Uterus (tissue), 4 donors: ENCODE data around the gene AGT. TPM values are rescaled to one million over a fixed set of nuclear protein-coding genes. Genes with fewer than 3 reads are reported as not detected.

Source experiments
- DNase-seq, 2 donors: peaks; one replicate each; pipeline ENCODE4 v3.0.0-alpha.2; 2019 to 2020
- H3K27ac ChIP-seq, 2 donors: fragments of 200-600 bp; sonication (generic); 1 replicate in 1 of 2; 2 replicates in 1 of 2; pipeline ENCODE4 v1.5.1; 2016 to 2018
- H3K27me3 ChIP-seq, 2 donors: fragments of 200-600 bp; sonication (generic); one replicate each; pipeline ENCODE4 v1.5.1; 2018 to 2019; ENCODE audit warnings: control low read depth in 1 of 2
- H3K36me3 ChIP-seq, 2 donors: fragments of 200-600 bp; sonication (generic); one replicate each; pipeline ENCODE4 v1.5.1; 2019; ENCODE audit warnings: control low read depth in 1 of 2
- H3K4me1 ChIP-seq, 2 donors: fragments of 200-600 bp; sonication (generic); one replicate each; pipeline ENCODE4 v1.5.1; 2018 to 2019; ENCODE audit warnings: control low read depth in 1 of 2
- H3K4me3 ChIP-seq, 2 donors: fragments of 200-600 bp; sonication (generic); 1 replicate in 1 of 2; 2 replicates in 1 of 2; pipeline ENCODE4 v1.5.1; 2018 to 2019; ENCODE audit warnings: mild to moderate bottlenecking in 1 of 2
- H3K9me3 ChIP-seq, 2 donors: fragments of 200-600 bp; sonication (generic); one replicate each; pipeline ENCODE4 v1.5.1; 2019; ENCODE audit warnings: control low read depth in 1 of 2
- CTCF ChIP-seq, 4 experiments: fragments of 200-600 bp in 2 of 4; fragments of 450-650 bp in 2 of 4; sonication (generic) in 2 of 4; IDR thresholded peaks; one replicate each; pipeline ENCODE4 v1.5.1; 2016 to 2019; ENCODE audit warnings: antibody characterized with exemption in 4 of 4, mild to moderate bottlenecking in 2 of 4, moderate library complexity in 1 of 4
- POLR2A ChIP-seq, 2 donors: fragments of 450-650 bp; IDR thresholded peaks; one replicate each; pipeline ENCODE4 v1.6.1; 2016; ENCODE audit warnings: antibody characterized with exemption in 2 of 2, mild to moderate bottlenecking in 1 of 2, moderate library complexity in 1 of 2
- intact Hi-C: fragments of 100-400 bp; cut with DNase I; formaldehyde crosslinking; loops from one replicate; pipeline ENCODE4 v1.15.1; 2023; ENCODE audit warnings: low total_unique reads
- total RNA-seq, 4 donors: library from RNA; depleted of rRNA in 3 of 4; stranded (reverse); fragments of >200 nt in 3 of 4; gene quantifications; one replicate each; pipeline versions ENCODE4 v1.1.0 to v1.2.4, GENCODE V29; 2014 to 2023
- donor health status: DM: yes; HTN: yes; CAD: no.

The AGT gene
- total RNA-seq, 4 donors from 2014 or later: 0.77 to 7.6 (median 2.5) TPM

- intact Hi-C loops: no loop called here
- Histone ChIP-seq H3K36me3 (no peaks in the 10 kb centered on the region), H3K27ac (no peak overlapping the region), H3K4me1 (no peaks in the 10 kb centered on the region), H3K4me3 (no peak overlapping the region), H3K9me3 (no peaks in the 10 kb centered on the region), H3K27me3 (no peaks in the 10 kb centered on the region)
- TF ChIP-seq POLR2A (IDR thresholded peaks at IDR 0.05) (no peak), CTCF (IDR thresholded peaks at IDR 0.05) (no peak)
- DNase-seq: no peak
Observed at GRCh38 chr1:230758709-230759368, 44.9 kb upstream of the AGT start.

GRCh38 chr1:230757856-230758708 lies 44.2 kb upstream of the AGT start:
- Histone ChIP-seq H3K27me3 (no peaks in the 10 kb centered on the region), H3K4me3 (no peak overlapping the region), H3K36me3 (no peaks in the 10 kb centered on the region), H3K27ac (no peak overlapping the region), H3K4me1 (no peaks in the 10 kb centered on the region), H3K9me3 (no peaks in the 10 kb centered on the region)
- intact Hi-C loops: no loop called here
- DNase-seq: no peak
- TF ChIP-seq CTCF (IDR thresholded peaks at IDR 0.05): no peak
- TF ChIP-seq POLR2A (IDR thresholded peaks at IDR 0.05): no peak

- no peak overlapping the region for H3K4me3 ChIP-seq
- no peaks in the 10 kb centered on the region for H3K27me3 ChIP-seq
- no peaks in the 10 kb centered on the region for H3K4me1 ChIP-seq
- DNase-seq: no peak
- H3K27ac ChIP-seq: no peak overlapping the region
- TF ChIP-seq POLR2A (IDR thresholded peaks at IDR 0.05) (no peak), CTCF (IDR thresholded peaks at IDR 0.05) (no peak)
- no peaks in the 10 kb centered on the region for H3K36me3 ChIP-seq
- H3K9me3 ChIP-seq: no peaks in the 10 kb centered on the region
- intact Hi-C loops: no loop called here
Observed at GRCh38 chr1:230754796-230755195, 40.9 kb upstream of the AGT start.

GRCh38 chr1:230753586-230754251 lies 39.8 kb upstream of the AGT start:
- no peaks in the 10 kb centered on the region for H3K9me3 ChIP-seq
- H3K27ac ChIP-seq: peak overlapping the region in 1 of 2 donors; percentile 33
- no peak for DNase-seq
- H3K27me3 ChIP-seq: no peaks in the 10 kb centered on the region
- no peaks in the 10 kb centered on the region for H3K4me1 ChIP-seq
- no peaks in the 10 kb centered on the region for H3K36me3 ChIP-seq
- TF ChIP-seq CTCF (IDR thresholded peaks at IDR 0.05): no peak
- TF ChIP-seq POLR2A (IDR thresholded peaks at IDR 0.05): no peak
- intact Hi-C loops: no loop called here
- H3K4me3 ChIP-seq: no peak overlapping the region

- peak overlapping the region in 1 of 2 donors; percentile 33 for H3K27ac ChIP-seq
- no peaks in the 10 kb centered on the region for H3K4me1 ChIP-seq
- TF ChIP-seq POLR2A (IDR thresholded peaks at IDR 0.05) (no peak), CTCF (IDR thresholded peaks at IDR 0.05) (no peak)
- no peak overlapping the region for H3K4me3 ChIP-seq
- no peaks in the 10 kb centered on the region for H3K27me3 ChIP-seq
- intact Hi-C loops: no loop called here
- no peaks in the 10 kb centered on the region for H3K9me3 ChIP-seq
- no peaks in the 10 kb centered on the region for H3K36me3 ChIP-seq
- no peak for DNase-seq
Observed at GRCh38 chr1:230753191-230753585, 39.3 kb upstream of the AGT start.
